GM12878 (cell line): ENCODE results near the gene ACTL10. TPM values are rescaled to one million over a fixed set of nuclear protein-coding genes. Genes with fewer than 3 reads are reported as not detected.

Experiments
- ATAC-seq: fragments of 200-7000 bp; cut with Tn5 transposase; 3 replicates; pipeline ENCODE4 v1.9.1; 2020; ENCODE audit warnings: mild to moderate bottlenecking, moderate library complexity
- BruUV-seq: library from RNA; stranded (reverse); fragments of 400-500 nt; replicated peaks from 2 replicates; lab custom pipeline; 2021; lab: Mats Ljungman, UMichigan
- CTCF ChIA-PET: fragments of 300-600 bp; sonication (Branson Sonifier 250); formaldehyde crosslinking; extraction: SDS; loops from one replicate; lab custom pipeline; 2021; ENCODE audit warnings: inconsistent platforms; lab: Yijun Ruan, JAX
- POLR2A ChIA-PET: fragments of 350-600 bp; formaldehyde crosslinking; extraction: SDS; loops from one replicate; lab custom pipeline; 2021; ENCODE audit warnings: inconsistent platforms; lab: Charles Lee
- RAD21 ChIA-PET: fragments of 300-600 bp; sonication (Branson Sonifier 250); formaldehyde crosslinking; loops from one replicate; lab custom pipeline; 2023; ENCODE audit warnings: antibody characterized with exemption; ENCODE audit not compliant: unreplicated experiment; lab: Charles Lee
- SMC1A ChIA-PET: fragments of 300-600 bp; sonication (Branson Sonifier 250); formaldehyde crosslinking; loops from one replicate; lab custom pipeline; 2023; ENCODE audit not compliant: unreplicated experiment, uncharacterized antibody; lab: Charles Lee
- DNase-seq: peaks from one replicate; pipeline ENCODE4 v3.0.0-alpha.2; 2011; ENCODE audit warnings: low read depth, low spot score
- FAIRE-seq: peaks from 3 replicates; lab custom pipeline; 2011; peaks lifted over from hg19 to GRCh38; lab: Jason Lieb, UNC
- H2AFZ ChIP-seq: 2 replicates; pipeline ENCODE4 v1.6.0; 2011; ENCODE audit warnings: low read depth, low read length, control low read depth; ENCODE audit not compliant: control insufficient read depth
- H3K27ac ChIP-seq: 2 replicates; pipeline ENCODE4 v1.5.1; 2011; ENCODE audit warnings: control low read depth; ENCODE audit not compliant: control insufficient read depth, insufficient read depth
- H3K27me3 ChIP-seq, 2 experiments: replicated peaks in 1 of 2; 2 replicates each; pipeline versions ENCODE4 v1.6.0 to v1.6.1; 2011; ENCODE audit warnings: low read length in 1 of 2; ENCODE audit not compliant: control insufficient read depth in 2 of 2, insufficient read depth in 2 of 2
- H3K36me3 ChIP-seq, 2 experiments: 2 replicates each; pipeline ENCODE4 v1.5.1; 2011; ENCODE audit warnings: low read length in 1 of 2; ENCODE audit not compliant: control insufficient read depth in 2 of 2, insufficient read depth in 2 of 2
- H3K4me1 ChIP-seq: 2 replicates; pipeline ENCODE4 v1.6.1; 2011; ENCODE audit warnings: mild to moderate bottlenecking, low read length, moderate library complexity, mixed read lengths; ENCODE audit not compliant: control insufficient read depth, insufficient read depth
- H3K4me2 ChIP-seq: 2 replicates; pipeline ENCODE4 v1.6.0; 2011; ENCODE audit warnings: control low read depth; ENCODE audit not compliant: control insufficient read depth, insufficient read depth
- H3K4me3 ChIP-seq: fragments of 200-600 bp; sonication (generic); 2 replicates; pipeline ENCODE4 v1.5.1; 2016
- H3K79me2 ChIP-seq: 2 replicates; pipeline ENCODE4 v1.6.0; 2011; ENCODE audit warnings: low read length; ENCODE audit not compliant: control insufficient read depth, insufficient read depth
- H3K9ac ChIP-seq: 2 replicates; pipeline ENCODE4 v1.8.0; 2011; ENCODE audit warnings: low read length, control low read depth, mixed read lengths; ENCODE audit not compliant: control insufficient read depth, insufficient read depth
- H3K9me3 ChIP-seq: replicated peaks from 3 replicates; pipeline ENCODE4 v1.5.1; 2011; ENCODE audit warnings: mild to moderate bottlenecking, low read length; ENCODE audit not compliant: control insufficient read depth, insufficient read depth
- H4K20me1 ChIP-seq: 2 replicates; pipeline ENCODE4 v1.6.0; 2011; ENCODE audit not compliant: control insufficient read depth, insufficient read depth
- CBX3 ChIP-seq: fragments of 200-600 bp; sonication (generic); IDR thresholded peaks from 2 replicates; pipeline ENCODE4 v1.6.1; 2016; ENCODE audit warnings: low read depth, borderline replicate concordance
- HDGF ChIP-seq: fragments of 450-650 bp; IDR thresholded peaks from 2 replicates; pipeline ENCODE4 v1.6.1; 2016; ENCODE audit warnings: antibody characterized with exemption
- NFXL1 ChIP-seq: fragments of 450-650 bp; IDR thresholded peaks from 2 replicates; pipeline ENCODE4 v1.6.1; 2017; ENCODE audit warnings: antibody characterized with exemption, mild to moderate bottlenecking, borderline replicate concordance
- PAX5 ChIP-seq: IDR thresholded peaks from 2 replicates; pipeline ENCODE4 v1.6.1; 2011; ENCODE audit warnings: low read depth, low read length, borderline replicate concordance
- WGBS: methylation state at CpG from one replicate; pipeline ENCODE4 v1.1.6; 2016; ENCODE audit warnings: low lambda C conversion rate; ENCODE audit not compliant: insufficient replicate concordance, insufficient coverage; ENCODE audit errors: missing lambda C conversion rate; 5-methylcytosine and 5-hydroxymethylcytosine counted together
- in situ Hi-C: fragments of 300-500 bp; cut with MboI; formaldehyde crosslinking; loops from 9 replicates; pipeline ENCODE4 v1.14.3; 2018; ENCODE audit warnings: mixed read lengths
- intact Hi-C: fragments of 100-400 bp; cut with micrococcal nuclease; formaldehyde crosslinking; loops from one replicate; pipeline ENCODE4 v1.14.2; 2022; ENCODE audit not compliant: unreplicated experiment
- polyA plus RNA-seq, 11 experiments: library from polyadenylated mRNA; depleted of rRNA in 4 of 11; unstranded in 6 of 11; stranded (reverse) in 5 of 11; fragments of >200 nt; fragmentation: Nextera tagmentation in 4 of 11; fragmentation: Illumina TruSeq in 1 of 11; extraction: Ambion mirVana in 4 of 11; extraction: Trizol in 1 of 11; gene quantifications; 1 replicate in 1 of 11; 2 replicates in 10 of 11; pipeline versions ENCODE4 v1.2.1 to v1.2.3, GENCODE V29; 2011 to 2016; ENCODE audit warnings: inconsistent platforms in 2 of 11, missing spikeins in 2 of 11, low read depth in 1 of 11
- total RNA-seq, 4 experiments: library from RNA; depleted of rRNA in 3 of 4; stranded (reverse); fragments of >200 nt in 3 of 4; fragmentation: Illumina TruSeq in 1 of 4; extraction: Trizol in 1 of 4; gene quantifications; 2 replicates each; pipeline versions ENCODE4 v1.2.1 to v1.2.3, GENCODE V29; 2013 to 2021
- TF ChIP-seq, protein P1 (sequence below): IDR thresholded peaks from 2 replicates; pipeline ENCODE4 v1.6.1; 2011; ENCODE audit warnings: low read depth, low read length, improper control_type of control experiment, borderline replicate concordance

ACTL10 gene
- total and polyA plus RNA-seq, 10 of the 15 experiments (the other 5 are each of a cell fraction or from before 2014, with no cell fraction given), result 0.12 to 5.0 (median 0.89) TPM

DNA sequence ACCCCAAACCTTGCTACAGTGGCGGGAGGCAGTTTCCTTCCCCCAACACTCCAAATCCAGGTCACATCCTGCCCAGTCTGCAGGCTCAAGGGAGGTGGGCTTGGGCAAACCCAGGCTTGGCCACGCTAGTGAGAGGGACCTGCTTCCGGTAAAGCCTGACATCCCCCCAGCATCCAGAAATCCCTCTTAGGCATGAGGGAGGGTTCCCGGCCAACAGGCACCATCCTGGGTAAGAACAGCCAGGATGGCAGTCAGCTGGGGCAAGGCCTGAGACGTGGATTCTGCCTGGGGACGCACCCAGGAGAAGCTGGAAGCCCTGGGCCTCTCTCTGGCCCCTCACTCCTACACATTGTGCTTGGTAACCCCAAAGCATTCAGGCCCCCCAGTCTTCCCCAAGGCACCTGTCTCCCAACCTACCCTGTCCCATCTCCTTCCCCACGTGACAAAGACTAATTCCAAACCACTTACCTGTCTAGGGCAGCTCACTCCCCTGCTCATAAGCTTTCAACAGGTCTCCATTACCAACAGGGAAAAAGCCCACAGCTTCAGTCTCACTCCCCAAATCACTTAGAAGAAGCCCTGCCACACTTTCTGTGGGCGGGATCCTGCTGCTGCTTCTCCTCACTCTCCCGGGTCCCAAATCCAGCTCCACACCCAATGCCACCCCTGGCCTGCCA is 2.5 kb upstream of the ACTL10 start:
- peak overlapping the region; percentile 91 for H3K9ac ChIP-seq
- H3K36me3 ChIP-seq, result no peaks in the 10 kb centered on the region
- H3K27ac ChIP-seq, result peak overlapping the region; percentile 88
- H3K4me3 ChIP-seq, result peak overlapping the region; percentile 87
- FAIRE-seq (no peak), DNase-seq (no peak), ATAC-seq (no peak)
- ChIA-PET CTCF (interaction anchor here (0.6 to 3.2 kb wide), 8 partner anchors 11 to 219 kb away, joined by 3 to 20 read pairs (median 3); no protein-coding TSS in a partner anchor), POLR2A (interaction anchor here (0.9 to 2.4 kb wide), 5 partner anchors 11 to 174 kb away, joined by 3 to 9 read pairs (median 3); partner anchors contain the start of genes CBFA2T2 and PXMP4), SMC1A (interaction anchor here (0.6 to 1.6 kb wide), 5 partner anchors 11 to 265 kb away, joined by 3 to 4 read pairs (median 4); no protein-coding TSS in a partner anchor), RAD21 (interaction anchor here (1.0 to 2.2 kb wide), 6 partner anchors 12 to 206 kb away, joined by 3 to 10 read pairs (median 6); partner anchors contain the start of genes CBFA2T2 and ZNF341)
- in situ Hi-C loops, result no loop called here
- no peaks in the 10 kb centered on the region for H3K9me3 ChIP-seq
- peak overlapping the region; percentile 91 for H2AFZ ChIP-seq
- intact Hi-C loops, result loop anchor here (1.0 to 10.0 kb wide), 2 partner anchors 25 to 461 kb away; no protein-coding TSS in a partner anchor
- WGBS, result 47% methylated on average over 8 of the region's 9 CpGs
- peaks cover 29% of the 10 kb centered on the region for H3K4me1 ChIP-seq
- BruUV-seq, result TSS peak; percentile 83
- H3K79me2 ChIP-seq, result peaks cover 2% of the 10 kb centered on the region
- H3K27me3 ChIP-seq, result no peaks in the 10 kb centered on the region
- H3K4me2 ChIP-seq, result peak overlapping the region; percentile 99
- peaks cover 4% of the 10 kb centered on the region; the same call in 1 of the 2 replicates for H4K20me1 ChIP-seq
- TF ChIP-seq PAX5 (0 out of 2 replicates have a peak, but pooled peaks have one; percentile 3), CBX3 (no peak), NFXL1 (no peak), HDGF (peak; percentile 55; the same call in 1 of the 2 replicates)
- TF ChIP-seq, protein P1, sequence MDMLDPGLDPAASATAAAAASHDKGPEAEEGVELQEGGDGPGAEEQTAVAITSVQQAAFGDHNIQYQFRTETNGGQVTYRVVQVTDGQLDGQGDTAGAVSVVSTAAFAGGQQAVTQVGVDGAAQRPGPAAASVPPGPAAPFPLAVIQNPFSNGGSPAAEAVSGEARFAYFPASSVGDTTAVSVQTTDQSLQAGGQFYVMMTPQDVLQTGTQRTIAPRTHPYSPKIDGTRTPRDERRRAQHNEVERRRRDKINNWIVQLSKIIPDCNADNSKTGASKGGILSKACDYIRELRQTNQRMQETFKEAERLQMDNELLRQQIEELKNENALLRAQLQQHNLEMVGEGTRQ, result no peak
